SU-DHL-6 (cell line): ENCODE data around the gene U2AF1L4.

Source experiments
- EZH2phosphoT487 ChIP-seq: fragments of 200-600 bp; sonication (generic), shearing (Covaris generic); conservative IDR thresholded peaks from 2 replicates; pipeline ENCODE4 v1.6.1; 2018; ENCODE audit warnings: mild to moderate bottlenecking, antibody characterized with exemption, low read length, moderate library complexity, mixed read lengths
- TF ChIP-seq, protein P1 (sequence below): fragments of 200-600 bp; sonication (generic); IDR thresholded peaks from one replicate; pipeline ENCODE4 v1.5.1; 2017; ENCODE audit warnings: antibody characterized with exemption, mild to moderate bottlenecking, low read length, moderate library complexity; ENCODE audit not compliant: insufficient read depth, poor library complexity, severe bottlenecking

- TF ChIP-seq, protein P1, sequence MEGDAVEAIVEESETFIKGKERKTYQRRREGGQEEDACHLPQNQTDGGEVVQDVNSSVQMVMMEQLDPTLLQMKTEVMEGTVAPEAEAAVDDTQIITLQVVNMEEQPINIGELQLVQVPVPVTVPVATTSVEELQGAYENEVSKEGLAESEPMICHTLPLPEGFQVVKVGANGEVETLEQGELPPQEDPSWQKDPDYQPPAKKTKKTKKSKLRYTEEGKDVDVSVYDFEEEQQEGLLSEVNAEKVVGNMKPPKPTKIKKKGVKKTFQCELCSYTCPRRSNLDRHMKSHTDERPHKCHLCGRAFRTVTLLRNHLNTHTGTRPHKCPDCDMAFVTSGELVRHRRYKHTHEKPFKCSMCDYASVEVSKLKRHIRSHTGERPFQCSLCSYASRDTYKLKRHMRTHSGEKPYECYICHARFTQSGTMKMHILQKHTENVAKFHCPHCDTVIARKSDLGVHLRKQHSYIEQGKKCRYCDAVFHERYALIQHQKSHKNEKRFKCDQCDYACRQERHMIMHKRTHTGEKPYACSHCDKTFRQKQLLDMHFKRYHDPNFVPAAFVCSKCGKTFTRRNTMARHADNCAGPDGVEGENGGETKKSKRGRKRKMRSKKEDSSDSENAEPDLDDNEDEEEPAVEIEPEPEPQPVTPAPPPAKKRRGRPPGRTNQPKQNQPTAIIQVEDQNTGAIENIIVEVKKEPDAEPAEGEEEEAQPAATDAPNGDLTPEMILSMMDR, result no peak
- TF ChIP-seq EZH2phosphoT487, result no peak
Measured at GRCh38 chr19:35720648-35721047, 24.6 kb downstream of the U2AF1L4 start.
